Measurements from ENCODE around the gene NPW. TPM values are rescaled to one million over a fixed set of nuclear protein-coding genes. Genes with fewer than 3 reads are reported as not detected.
A peak's percentile ranks its signal among the peaks of the same experiment; 100 is the strongest.

NPW gene
- total and polyA plus RNA-seq, 9 of the 15 experiments (the other 6 are each of a cell fraction or from before 2014, with no cell fraction given), result 0.14 to 4.0 (median 2.6) TPM; not detected in 4

DNA sequence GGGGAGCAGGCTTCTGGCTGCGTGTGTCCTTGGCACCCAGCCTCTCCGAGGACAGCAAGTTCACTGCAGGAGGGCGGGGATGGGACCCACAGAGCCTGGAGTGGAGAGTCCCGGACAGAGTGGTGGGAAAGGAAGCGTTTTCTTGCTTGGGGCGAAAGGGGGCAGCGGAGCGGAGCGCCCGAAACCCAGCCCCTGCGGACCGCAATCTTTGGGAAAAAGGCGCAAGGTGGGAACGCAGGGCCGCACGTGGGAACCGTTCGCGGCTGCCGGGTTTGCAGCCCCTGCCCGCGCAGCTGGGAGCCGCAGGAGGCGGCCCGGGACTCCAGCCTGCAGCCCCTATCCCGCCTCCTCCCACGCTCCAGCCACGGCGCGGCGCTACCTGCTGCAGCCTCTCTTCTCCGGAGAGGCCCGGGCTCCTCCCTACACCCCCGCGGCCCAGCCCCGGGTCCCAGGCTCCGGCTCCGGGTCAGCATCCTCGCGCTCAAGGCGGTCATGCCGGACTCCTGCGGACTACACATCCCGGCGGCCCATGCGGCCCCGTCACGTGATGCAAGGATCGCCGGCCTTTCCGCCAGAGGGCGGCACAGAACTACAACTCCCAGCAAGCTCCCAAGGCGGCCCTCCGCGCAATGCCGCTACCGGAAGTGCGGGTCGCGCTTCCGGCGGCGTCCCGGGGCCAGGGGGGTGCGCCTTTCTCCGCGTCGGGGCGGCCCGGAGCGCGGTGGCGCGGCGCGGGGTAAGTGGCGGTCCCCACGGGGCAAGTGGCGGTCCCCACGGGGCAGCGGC is 27.9 kb downstream of the NPW start, which contains the start of the genes NTHL1 and TSC2 (continued):
- TF ChIP-seq, protein P1, sequence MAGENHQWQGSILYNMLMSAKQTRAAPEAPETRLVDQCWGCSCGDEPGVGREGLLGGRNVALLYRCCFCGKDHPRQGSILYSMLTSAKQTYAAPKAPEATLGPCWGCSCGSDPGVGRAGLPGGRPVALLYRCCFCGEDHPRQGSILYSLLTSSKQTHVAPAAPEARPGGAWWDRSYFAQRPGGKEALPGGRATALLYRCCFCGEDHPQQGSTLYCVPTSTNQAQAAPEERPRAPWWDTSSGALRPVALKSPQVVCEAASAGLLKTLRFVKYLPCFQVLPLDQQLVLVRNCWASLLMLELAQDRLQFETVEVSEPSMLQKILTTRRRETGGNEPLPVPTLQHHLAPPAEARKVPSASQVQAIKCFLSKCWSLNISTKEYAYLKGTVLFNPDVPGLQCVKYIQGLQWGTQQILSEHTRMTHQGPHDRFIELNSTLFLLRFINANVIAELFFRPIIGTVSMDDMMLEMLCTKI (IDR thresholded peaks at IDR 0.05; ENCODE audit: partially characterized antibody), result no peak
- TF ChIP-seq ETV1 (tag; conservative IDR thresholded peaks at IDR 0.05; ENCODE audit: low read depth) (peak; percentile 82), ZFP30 (CRISPR knock-in tag; IDR thresholded peaks at IDR 0.05; ENCODE audit: borderline replicate concordance) (no peak), ZNF324 (CRISPR knock-in tag; IDR thresholded peaks at IDR 0.05) (no peak; the same call in 1 of the 2 replicates), RAD51 (IDR thresholded peaks at IDR 0.05; ENCODE audit: borderline replicate concordance, low read depth) (peak; percentile 98), CBFB (CRISPR knock-in tag; IDR thresholded peaks at IDR 0.05) (no peak), MEF2A (IDR thresholded peaks at IDR 0.05; ENCODE audit: control insufficient read depth, low read depth, low read length) (no peak), ZNF75A (CRISPR knock-in tag; IDR thresholded peaks at IDR 0.05) (no peak), YY1 (IDR thresholded peaks at IDR 0.05; ENCODE audit: borderline replicate concordance in 1 of 3, control insufficient read depth in 1 of 3, extremely low read depth in 1 of 3, insufficient read depth in 3 of 3, insufficient read length in 1 of 3, insufficient replicate concordance in 2 of 3, low read depth in 1 of 3, low read length in 2 of 3) (peak; percentile 60 to 94 (median 92)), ZNF133 (CRISPR knock-in tag; IDR thresholded peaks at IDR 0.05) (no peak), HMGN3 (IDR thresholded peaks at IDR 0.05; ENCODE audit: borderline replicate concordance, extremely low read depth, insufficient read length, low read depth, low read length) (peak; percentile 51), CTBP1 (IDR thresholded peaks at IDR 0.05; ENCODE audit: borderline replicate concordance) (peak; percentile 93), ZNF780A (CRISPR knock-in tag; IDR thresholded peaks at IDR 0.05) (no peak), PML (IDR thresholded peaks at IDR 0.05; ENCODE audit: low read length) (no peak), ZNF408 (CRISPR knock-in tag; IDR thresholded peaks at IDR 0.05; ENCODE audit: low read depth) (no peak), HDAC2 (IDR thresholded peaks at IDR 0.05) (peak; percentile 62; the same call in 1 of the 2 replicates), EP300 (IDR thresholded peaks at IDR 0.05; ENCODE audit: low read length) (no peak), POLR2AphosphoS5 (IDR thresholded peaks at IDR 0.05; ENCODE audit: control insufficient read depth, insufficient read depth, low read depth, low read length) (peak; percentile 47; the same call in 1 of the 2 replicates)
- TF ChIP-seq, protein P2, sequence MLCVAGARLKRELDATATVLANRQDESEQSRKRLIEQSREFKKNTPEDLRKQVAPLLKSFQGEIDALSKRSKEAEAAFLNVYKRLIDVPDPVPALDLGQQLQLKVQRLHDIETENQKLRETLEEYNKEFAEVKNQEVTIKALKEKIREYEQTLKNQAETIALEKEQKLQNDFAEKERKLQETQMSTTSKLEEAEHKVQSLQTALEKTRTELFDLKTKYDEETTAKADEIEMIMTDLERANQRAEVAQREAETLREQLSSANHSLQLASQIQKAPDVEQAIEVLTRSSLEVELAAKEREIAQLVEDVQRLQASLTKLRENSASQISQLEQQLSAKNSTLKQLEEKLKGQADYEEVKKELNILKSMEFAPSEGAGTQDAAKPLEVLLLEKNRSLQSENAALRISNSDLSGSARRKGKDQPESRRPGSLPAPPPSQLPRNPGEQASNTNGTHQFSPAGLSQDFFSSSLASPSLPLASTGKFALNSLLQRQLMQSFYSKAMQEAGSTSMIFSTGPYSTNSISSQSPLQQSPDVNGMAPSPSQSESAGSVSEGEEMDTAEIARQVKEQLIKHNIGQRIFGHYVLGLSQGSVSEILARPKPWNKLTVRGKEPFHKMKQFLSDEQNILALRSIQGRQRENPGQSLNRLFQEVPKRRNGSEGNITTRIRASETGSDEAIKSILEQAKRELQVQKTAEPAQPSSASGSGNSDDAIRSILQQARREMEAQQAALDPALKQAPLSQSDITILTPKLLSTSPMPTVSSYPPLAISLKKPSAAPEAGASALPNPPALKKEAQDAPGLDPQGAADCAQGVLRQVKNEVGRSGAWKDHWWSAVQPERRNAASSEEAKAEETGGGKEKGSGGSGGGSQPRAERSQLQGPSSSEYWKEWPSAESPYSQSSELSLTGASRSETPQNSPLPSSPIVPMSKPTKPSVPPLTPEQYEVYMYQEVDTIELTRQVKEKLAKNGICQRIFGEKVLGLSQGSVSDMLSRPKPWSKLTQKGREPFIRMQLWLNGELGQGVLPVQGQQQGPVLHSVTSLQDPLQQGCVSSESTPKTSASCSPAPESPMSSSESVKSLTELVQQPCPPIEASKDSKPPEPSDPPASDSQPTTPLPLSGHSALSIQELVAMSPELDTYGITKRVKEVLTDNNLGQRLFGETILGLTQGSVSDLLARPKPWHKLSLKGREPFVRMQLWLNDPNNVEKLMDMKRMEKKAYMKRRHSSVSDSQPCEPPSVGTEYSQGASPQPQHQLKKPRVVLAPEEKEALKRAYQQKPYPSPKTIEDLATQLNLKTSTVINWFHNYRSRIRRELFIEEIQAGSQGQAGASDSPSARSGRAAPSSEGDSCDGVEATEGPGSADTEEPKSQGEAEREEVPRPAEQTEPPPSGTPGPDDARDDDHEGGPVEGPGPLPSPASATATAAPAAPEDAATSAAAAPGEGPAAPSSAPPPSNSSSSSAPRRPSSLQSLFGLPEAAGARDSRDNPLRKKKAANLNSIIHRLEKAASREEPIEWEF (CRISPR knock-in tag; IDR thresholded peaks at IDR 0.05), result no peak
- TF ChIP-seq, protein P3, sequence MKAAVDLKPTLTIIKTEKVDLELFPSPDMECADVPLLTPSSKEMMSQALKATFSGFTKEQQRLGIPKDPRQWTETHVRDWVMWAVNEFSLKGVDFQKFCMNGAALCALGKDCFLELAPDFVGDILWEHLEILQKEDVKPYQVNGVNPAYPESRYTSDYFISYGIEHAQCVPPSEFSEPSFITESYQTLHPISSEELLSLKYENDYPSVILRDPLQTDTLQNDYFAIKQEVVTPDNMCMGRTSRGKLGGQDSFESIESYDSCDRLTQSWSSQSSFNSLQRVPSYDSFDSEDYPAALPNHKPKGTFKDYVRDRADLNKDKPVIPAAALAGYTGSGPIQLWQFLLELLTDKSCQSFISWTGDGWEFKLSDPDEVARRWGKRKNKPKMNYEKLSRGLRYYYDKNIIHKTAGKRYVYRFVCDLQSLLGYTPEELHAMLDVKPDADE (conservative IDR thresholded peaks at IDR 0.05; ENCODE audit: control insufficient read depth, low read depth, low read length), result peak; percentile 100

Measured in K562 (cell line).